CD4-positive, alpha-beta T cell (primary cell): ENCODE results near the gene RNF186. TPM values are rescaled to one million over a fixed set of nuclear protein-coding genes. Genes with fewer than 3 reads are reported as not detected.
"Not testable (repeated sequence)": the region's sequence is repeated elsewhere in the genome, so short reads cannot be mapped to it uniquely, and the experiment has no call there.

ENCODE experiments used
- ATAC-seq: fragments of 200-7000 bp; cut with Tn5 transposase; one replicate; pipeline ENCODE4 v1.10.0; 2022; ENCODE audit warnings: mild to moderate bottlenecking; ENCODE audit not compliant: poor library complexity
- CTCF ChIA-PET: fragments of 350-600 bp; sonication (Branson Sonifier 250); formaldehyde crosslinking; loops from one replicate; lab custom pipeline; 2021; ENCODE audit warnings: antibody characterized with exemption, inconsistent platforms; lab: Charles Lee
- POLR2A ChIA-PET: fragments of 350-600 bp; sonication (Branson Sonifier 250); formaldehyde crosslinking; loops from one replicate; lab custom pipeline; 2021; ENCODE audit warnings: antibody characterized with exemption, inconsistent platforms; lab: Charles Lee
- DNase-seq, 14 experiments: peaks; one replicate each; pipeline ENCODE4 v3.0.0-alpha.2; 2013 to 2020; ENCODE audit warnings: mixed read lengths in 2 of 14
- H3K27ac ChIP-seq, 2 donors: one replicate each; pipeline versions ENCODE4 v1.5.1 to v1.7.0; 2013; ENCODE audit warnings: low read length in 2 of 2, low read depth in 1 of 2, mild to moderate bottlenecking in 1 of 2
- H3K27me3 ChIP-seq, 2 experiments: 1 replicate in 1 of 2; 2 replicates in 1 of 2; pipeline versions ENCODE4 v1.6.1 to v1.7.0; 2013; ENCODE audit warnings: low read length in 2 of 2, control low read depth in 1 of 2, mild to moderate bottlenecking in 1 of 2, moderate library complexity in 1 of 2; ENCODE audit not compliant: insufficient read depth in 2 of 2, control insufficient read depth in 1 of 2
- H3K36me3 ChIP-seq: one replicate; pipeline ENCODE4 v1.6.1; 2013; ENCODE audit warnings: low read length, control low read depth; ENCODE audit not compliant: insufficient read depth
- H3K4me1 ChIP-seq: one replicate; pipeline ENCODE4 v1.6.1; 2013; ENCODE audit warnings: low read length, control low read depth; ENCODE audit not compliant: insufficient read depth
- H3K4me3 ChIP-seq: one replicate; pipeline ENCODE4 v1.5.1; 2013; ENCODE audit warnings: mild to moderate bottlenecking, low read length, moderate library complexity
- H3K9me3 ChIP-seq, 2 experiments: 1 replicate in 1 of 2; 2 replicates in 1 of 2; pipeline versions ENCODE4 v1.6.1 to v1.7.0; 2013; ENCODE audit warnings: low read length in 2 of 2, mild to moderate bottlenecking in 2 of 2, control low read depth in 1 of 2, moderate library complexity in 1 of 2; ENCODE audit not compliant: control insufficient read depth in 1 of 2, insufficient read depth in 1 of 2
- H3K27ac Mint-ChIP-seq: one replicate; pipeline ENCODE4 v1.8.0; 2020; ENCODE audit warnings: mixed read lengths
- H3K27me3 Mint-ChIP-seq: one replicate; pipeline ENCODE4 v1.8.0; 2021; ENCODE audit warnings: mixed read lengths
- H3K36me3 Mint-ChIP-seq: one replicate; pipeline ENCODE4 v1.8.0; 2021; ENCODE audit warnings: low read depth, mixed read lengths
- H3K4me1 Mint-ChIP-seq: one replicate; pipeline ENCODE4 v1.8.0; 2021; ENCODE audit warnings: low read depth, mixed read lengths
- H3K4me3 Mint-ChIP-seq: one replicate; pipeline ENCODE4 v1.8.0; 2020; ENCODE audit warnings: mild to moderate bottlenecking, mixed read lengths
- H3K9me3 Mint-ChIP-seq: one replicate; pipeline ENCODE4 v1.8.0; 2020; ENCODE audit warnings: mixed read lengths
- CTCF ChIP-seq: fragments of 200-600 bp; IDR thresholded peaks from one replicate; pipeline ENCODE4 v1.8.0; 2022; ENCODE audit warnings: antibody characterized with exemption, mild to moderate bottlenecking
- intact Hi-C, 2 experiments: fragments of 100-400 bp; cut with DNase I in 1 of 2; cut with micrococcal nuclease in 1 of 2; formaldehyde crosslinking; loops; one replicate each; pipeline versions ENCODE4 v1.15.1 to v1.9.0; 2023 to 2025; cut with DNase I, micrococcal nuclease
- total RNA-seq, 174 experiments: library from RNA in 2 of 174; stranded (reverse) in 2 of 174; gene quantifications; one replicate each; pipeline ENCODE4 v1.2.3 and lab custom pipeline; 2021 to 2026

RNF186 gene
- total RNA-seq, 2 experiments from 2014 or later = not detected

- no peak for TF ChIP-seq CTCF
- H3K4me3 Mint-ChIP-seq = no peak overlapping the region
- no peak overlapping the region for H3K27ac ChIP-seq
- no peaks in the 10 kb centered on the region for H3K27me3 ChIP-seq
- peaks cover 0 to 5% of the 10 kb centered on the region in 2 experiments for H3K9me3 ChIP-seq
- no peaks in the 10 kb centered on the region for H3K36me3 ChIP-seq
- no peaks in the 10 kb centered on the region for H3K4me1 ChIP-seq
- no peaks in the 10 kb centered on the region for H3K27me3 Mint-ChIP-seq
- intact Hi-C loops = no loop called here
- ATAC-seq (no peak), DNase-seq (no peak)
- H3K4me3 ChIP-seq = no peak overlapping the region
- H3K36me3 Mint-ChIP-seq = no peaks in the 10 kb centered on the region
- ChIA-PET CTCF (interaction anchor here (1.1 kb wide), 1 partner anchor 11 kb away, joined by 4 read pairs; no protein-coding TSS in a partner anchor), POLR2A (no interaction called here)
- no peaks in the 10 kb centered on the region for H3K9me3 Mint-ChIP-seq
- no peak overlapping the region for H3K27ac Mint-ChIP-seq
- no peaks in the 10 kb centered on the region for H3K4me1 Mint-ChIP-seq
Observed at GRCh38 chr1:19818324-19818723, 3.2 kb upstream of the RNF186 start.

GRCh38 chr1:19817160-19817559, 2.1 kb upstream of the RNF186 start:
- H3K27me3 Mint-ChIP-seq = no peaks in the 10 kb centered on the region
- no peak overlapping the region for H3K4me3 Mint-ChIP-seq
- Histone ChIP-seq H3K27me3 (no peaks in the 10 kb centered on the region), H3K4me1 (no peaks in the 10 kb centered on the region), H3K36me3 (no peaks in the 10 kb centered on the region), H3K9me3 (peaks cover 0 to 5% of the 10 kb centered on the region in 2 experiments), H3K27ac (no peak overlapping the region), H3K4me3 (no peak overlapping the region)
- intact Hi-C loops = no loop called here
- ATAC-seq (no peak), DNase-seq (no peak)
- CTCF ChIA-PET = no interaction called here
- TF ChIP-seq CTCF = no peak
- H3K27ac Mint-ChIP-seq = no peak overlapping the region
- no peaks in the 10 kb centered on the region for H3K9me3 Mint-ChIP-seq
- POLR2A ChIA-PET = no interaction called here
- no peaks in the 10 kb centered on the region for H3K4me1 Mint-ChIP-seq
- H3K36me3 Mint-ChIP-seq = no peaks in the 10 kb centered on the region

GRCh38 chr1:19816737-19817086, 1.6 kb upstream of the RNF186 start:
- H3K9me3 Mint-ChIP-seq, H3K4me1 ChIP-seq, intact Hi-C loops, H3K36me3 Mint-ChIP-seq, H3K4me3 ChIP-seq, H3K27ac ChIP-seq, H3K36me3 ChIP-seq, H3K27me3 Mint-ChIP-seq, H3K27ac Mint-ChIP-seq, ATAC-seq, CTCF ChIA-PET, H3K9me3 ChIP-seq, POLR2A ChIA-PET, H3K27me3 ChIP-seq, H3K4me3 Mint-ChIP-seq, H3K4me1 Mint-ChIP-seq, DNase-seq: not testable (repeated sequence)
